Esophagus (tissue), 2 donors: Measurements from ENCODE around the gene DNAJB6. TPM values are rescaled to one million over a fixed set of nuclear protein-coding genes. Genes with fewer than 3 reads are reported as not detected.
A peak's percentile ranks its signal among the peaks of the same experiment; 100 is the strongest.

ENCODE experiments used
- H3K27ac ChIP-seq, 2 donors: one replicate each; pipeline ENCODE4 v1.5.1; 2013; ENCODE audit warnings: low read depth in 2 of 2, mild to moderate bottlenecking in 2 of 2, inconsistent platforms in 1 of 2, low read length in 1 of 2, moderate library complexity in 1 of 2
- H3K27me3 ChIP-seq, 2 donors: one replicate each; pipeline ENCODE4 v1.6.1; 2013; ENCODE audit warnings: low read length in 2 of 2, control low read depth in 1 of 2, mild to moderate bottlenecking in 1 of 2; ENCODE audit not compliant: insufficient read depth in 2 of 2, control insufficient read depth in 1 of 2
- H3K36me3 ChIP-seq, 2 donors: one replicate each; pipeline ENCODE4 v1.6.1; 2013; ENCODE audit warnings: low read length in 1 of 2; ENCODE audit not compliant: control insufficient read depth in 2 of 2, insufficient read depth in 2 of 2
- H3K4me1 ChIP-seq, 2 donors: one replicate each; pipeline ENCODE4 v1.6.1; 2013; ENCODE audit warnings: low read length in 1 of 2; ENCODE audit not compliant: control insufficient read depth in 2 of 2, insufficient read depth in 2 of 2
- H3K4me3 ChIP-seq, 2 donors: one replicate each; pipeline ENCODE4 v1.5.1; 2013; ENCODE audit warnings: low read length in 2 of 2, mild to moderate bottlenecking in 2 of 2, low read depth in 1 of 2, moderate library complexity in 1 of 2
- H3K9me3 ChIP-seq, 2 donors: one replicate each; pipeline ENCODE4 v1.6.1; 2013; ENCODE audit warnings: mild to moderate bottlenecking in 2 of 2, low read depth in 1 of 2, low read length in 1 of 2, moderate library complexity in 1 of 2; ENCODE audit not compliant: control insufficient read depth in 2 of 2, insufficient read depth in 1 of 2
- WGBS, 2 donors: extraction: QIAGEN DNeasy Blood & Tissue Kit; methylation state at CpG; one replicate each; pipeline ENCODE4 v1.1.7; 2013; 5-methylcytosine and 5-hydroxymethylcytosine counted together
- polyA plus RNA-seq, 2 donors: library from polyadenylated mRNA; stranded (reverse); fragments of 200-250 nt; gene quantifications; one replicate each; pipeline ENCODE4 v1.2.3, GENCODE V29; 2013
- donor health status: healthy with polysubstance abuse.
- donor health status: Bipolar disorder and iron deficiency.

Gene DNAJB6
- polyA plus RNA-seq, 2 donors, result 96.0 to 118 TPM

GRCh38 chr7:157339777-157340677 lies 3.2 kb downstream of the DNAJB6 start:
- Histone ChIP-seq H3K4me3 (peak overlapping the region in 1 of 2 donors; percentile 13), H3K9me3 (no peaks in the 10 kb centered on the region), H3K27me3 (no peaks in the 10 kb centered on the region), H3K27ac (peak overlapping the region; percentile 70 to 79), H3K4me1 (peaks cover 0 to 2% of the 10 kb centered on the region in 2 donors), H3K36me3 (no peaks in the 10 kb centered on the region)
- 45 to 49% methylated on average over 25 of the region's 25 CpGs for WGBS, 2 donors

GRCh38 chr7:157347217-157347904 lies 10.6 kb downstream of the DNAJB6 start:
- no peak overlapping the region for H3K4me3 ChIP-seq
- H3K4me1 ChIP-seq, result peaks cover 7 to 12% of the 10 kb centered on the region in 2 donors
- H3K27ac ChIP-seq, result peak overlapping the region in 1 of 2 donors; percentile 28
- no peaks in the 10 kb centered on the region for H3K27me3 ChIP-seq
- no peaks in the 10 kb centered on the region for H3K9me3 ChIP-seq
- H3K36me3 ChIP-seq, result no peaks in the 10 kb centered on the region
- WGBS, 2 donors, result 54 to 62% methylated on average over 11 of the region's 11 CpGs

- peaks cover 7 to 14% of the 10 kb centered on the region in 2 donors for H3K4me1 ChIP-seq
- peak overlapping the region in 1 of 2 donors; percentile 28 for H3K27ac ChIP-seq
- no peaks in the 10 kb centered on the region for H3K27me3 ChIP-seq
- 86 to 87% methylated on average over 11 of the region's 11 CpGs for WGBS, 2 donors
- no peak overlapping the region for H3K4me3 ChIP-seq
- no peaks in the 10 kb centered on the region for H3K36me3 ChIP-seq
- H3K9me3 ChIP-seq, result no peaks in the 10 kb centered on the region
Observed at GRCh38 chr7:157348548-157348947, 11.7 kb downstream of the DNAJB6 start.

- H3K9me3 ChIP-seq, result no peaks in the 10 kb centered on the region
- peak overlapping the region in 1 of 2 donors; percentile 75 for H3K27ac ChIP-seq
- no peaks in the 10 kb centered on the region for H3K27me3 ChIP-seq
- no peak overlapping the region for H3K4me3 ChIP-seq
- peaks cover 12 to 25% of the 10 kb centered on the region in 2 donors for H3K4me1 ChIP-seq
- no peaks in the 10 kb centered on the region for H3K36me3 ChIP-seq
- 71 to 74% methylated on average over 6 of the region's 6 CpGs for WGBS, 2 donors
Observed at GRCh38 chr7:157352516-157352915, 15.7 kb downstream of the DNAJB6 start.

GRCh38 chr7:157355784-157356511 lies 19.1 kb downstream of the DNAJB6 start:
- peaks cover 0 to 10% of the 10 kb centered on the region in 2 donors for H3K36me3 ChIP-seq
- H3K9me3 ChIP-seq, result no peaks in the 10 kb centered on the region
- H3K4me1 ChIP-seq, result peaks cover 10 to 21% of the 10 kb centered on the region in 2 donors
- H3K4me3 ChIP-seq, result no peak overlapping the region
- WGBS, 2 donors, result 32 to 37% methylated on average over 15 of the region's 15 CpGs
- peak overlapping the region; percentile 50 to 92 for H3K27ac ChIP-seq
- no peaks in the 10 kb centered on the region for H3K27me3 ChIP-seq

GRCh38 chr7:157357129-157358040 lies 20.6 kb downstream of the DNAJB6 start:
- Histone ChIP-seq H3K36me3 (peaks cover 0 to 10% of the 10 kb centered on the region in 2 donors), H3K4me1 (peaks cover 10 to 18% of the 10 kb centered on the region in 2 donors)
- WGBS, 2 donors, result 80 to 89% methylated on average over 21 of the region's 24 CpGs

GRCh38 chr7:157358041-157358752 lies 21.4 kb downstream of the DNAJB6 start:
- peaks cover 10 to 16% of the 10 kb centered on the region in 2 donors for H3K4me1 ChIP-seq
- H3K27me3 ChIP-seq, result no peaks in the 10 kb centered on the region
- H3K4me3 ChIP-seq, result no peak overlapping the region
- H3K36me3 ChIP-seq, result peaks cover under 1 to 15% of the 10 kb centered on the region in 2 donors
- no peaks in the 10 kb centered on the region for H3K9me3 ChIP-seq
- 72 to 82% methylated on average over 13 of the region's 13 CpGs for WGBS, 2 donors
- no peak overlapping the region for H3K27ac ChIP-seq

More at GRCh38 chr7:157357129-157358040, 20.6 kb downstream of the DNAJB6 start:
- no peaks in the 10 kb centered on the region for H3K9me3 ChIP-seq
- H3K4me3 ChIP-seq, result no peak overlapping the region
- H3K27ac ChIP-seq, result peak overlapping the region in 1 of 2 donors; percentile 24
- no peaks in the 10 kb centered on the region for H3K27me3 ChIP-seq

- Histone ChIP-seq H3K36me3 (peaks cover 5 to 20% of the 10 kb centered on the region in 2 donors), H3K4me3 (no peak overlapping the region), H3K27me3 (no peaks in the 10 kb centered on the region), H3K4me1 (peaks cover 10 to 16% of the 10 kb centered on the region in 2 donors), H3K27ac (peak overlapping the region in 1 of 2 donors; percentile 6), H3K9me3 (no peaks in the 10 kb centered on the region)
- 62 to 80% methylated on average over 4 of the region's 4 CpGs for WGBS, 2 donors
Observed at GRCh38 chr7:157358753-157359096, 21.9 kb downstream of the DNAJB6 start.
